HL-60 (cell line): ENCODE measurements around the gene RNF133.

Experiments
- DNase-seq, 2 experiments: peaks; one replicate each; pipeline ENCODE4 v3.0.0-alpha.2; 2010 to 2020; ENCODE audit warnings: low read depth in 1 of 2, low spot score in 1 of 2
- H3K27ac ChIP-seq: fragments of 250-450 bp; sonication (Bioruptor Pico); replicated peaks from 2 replicates; pipeline ENCODE4 v1.5.1; 2020; ENCODE audit warnings: mild to moderate bottlenecking, moderate library complexity
- H3K27me3 ChIP-seq: fragments of 250-450 bp; sonication (Bioruptor Pico); 2 replicates; pipeline ENCODE4 v1.5.1; 2021; ENCODE audit warnings: mild to moderate bottlenecking, moderate library complexity; ENCODE audit not compliant: insufficient read depth, poor library complexity, severe bottlenecking
- H3K4me3 ChIP-seq: replicated peaks from 2 replicates; pipeline ENCODE4 v1.5.1; 2011; ENCODE audit warnings: mild to moderate bottlenecking, control low read depth, low read length; ENCODE audit not compliant: insufficient read depth
- CTCF ChIP-seq: IDR thresholded peaks from one replicate; pipeline ENCODE4 v1.5.1; 2011; ENCODE audit warnings: low read length, control low read depth, inconsistent platforms; ENCODE audit not compliant: insufficient read depth
- GABPA ChIP-seq: IDR thresholded peaks from 2 replicates; pipeline ENCODE4 v1.6.1; 2012; ENCODE audit warnings: low read depth
- POLR2AphosphoS5 ChIP-seq: IDR thresholded peaks from 2 replicates; pipeline ENCODE4 v1.6.1; 2012; ENCODE audit warnings: low read depth
- SPI1 ChIP-seq: IDR thresholded peaks from 2 replicates; pipeline ENCODE4 v1.6.1; 2012; ENCODE audit warnings: low read depth, mild to moderate bottlenecking, borderline replicate concordance
- long read RNA-seq: library from polyadenylated mRNA; unstranded; transcript quantifications from one replicate; pipeline ENCODE4 v2.0.0, GENCODE V29; 2020
- TF ChIP-seq, protein P1 (sequence below): IDR thresholded peaks from 2 replicates; pipeline ENCODE4 v1.6.1; 2012; ENCODE audit warnings: low read depth; ENCODE audit not compliant: insufficient replicate concordance

RNF133 gene, protein sequence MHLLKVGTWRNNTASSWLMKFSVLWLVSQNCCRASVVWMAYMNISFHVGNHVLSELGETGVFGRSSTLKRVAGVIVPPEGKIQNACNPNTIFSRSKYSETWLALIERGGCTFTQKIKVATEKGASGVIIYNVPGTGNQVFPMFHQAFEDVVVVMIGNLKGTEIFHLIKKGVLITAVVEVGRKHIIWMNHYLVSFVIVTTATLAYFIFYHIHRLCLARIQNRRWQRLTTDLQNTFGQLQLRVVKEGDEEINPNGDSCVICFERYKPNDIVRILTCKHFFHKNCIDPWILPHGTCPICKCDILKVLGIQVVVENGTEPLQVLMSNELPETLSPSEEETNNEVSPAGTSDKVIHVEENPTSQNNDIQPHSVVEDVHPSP
- long read RNA-seq: 0 reads

- H3K27ac ChIP-seq: no peak within 1 kb of the TSS
- no peak for DNase-seq
- H3K4me3 ChIP-seq: no peak within 1 kb of the TSS
- TF ChIP-seq CTCF (no peak), GABPA (no peak), SPI1 (no peak), POLR2AphosphoS5 (no peak)
- TF ChIP-seq, protein P1, sequence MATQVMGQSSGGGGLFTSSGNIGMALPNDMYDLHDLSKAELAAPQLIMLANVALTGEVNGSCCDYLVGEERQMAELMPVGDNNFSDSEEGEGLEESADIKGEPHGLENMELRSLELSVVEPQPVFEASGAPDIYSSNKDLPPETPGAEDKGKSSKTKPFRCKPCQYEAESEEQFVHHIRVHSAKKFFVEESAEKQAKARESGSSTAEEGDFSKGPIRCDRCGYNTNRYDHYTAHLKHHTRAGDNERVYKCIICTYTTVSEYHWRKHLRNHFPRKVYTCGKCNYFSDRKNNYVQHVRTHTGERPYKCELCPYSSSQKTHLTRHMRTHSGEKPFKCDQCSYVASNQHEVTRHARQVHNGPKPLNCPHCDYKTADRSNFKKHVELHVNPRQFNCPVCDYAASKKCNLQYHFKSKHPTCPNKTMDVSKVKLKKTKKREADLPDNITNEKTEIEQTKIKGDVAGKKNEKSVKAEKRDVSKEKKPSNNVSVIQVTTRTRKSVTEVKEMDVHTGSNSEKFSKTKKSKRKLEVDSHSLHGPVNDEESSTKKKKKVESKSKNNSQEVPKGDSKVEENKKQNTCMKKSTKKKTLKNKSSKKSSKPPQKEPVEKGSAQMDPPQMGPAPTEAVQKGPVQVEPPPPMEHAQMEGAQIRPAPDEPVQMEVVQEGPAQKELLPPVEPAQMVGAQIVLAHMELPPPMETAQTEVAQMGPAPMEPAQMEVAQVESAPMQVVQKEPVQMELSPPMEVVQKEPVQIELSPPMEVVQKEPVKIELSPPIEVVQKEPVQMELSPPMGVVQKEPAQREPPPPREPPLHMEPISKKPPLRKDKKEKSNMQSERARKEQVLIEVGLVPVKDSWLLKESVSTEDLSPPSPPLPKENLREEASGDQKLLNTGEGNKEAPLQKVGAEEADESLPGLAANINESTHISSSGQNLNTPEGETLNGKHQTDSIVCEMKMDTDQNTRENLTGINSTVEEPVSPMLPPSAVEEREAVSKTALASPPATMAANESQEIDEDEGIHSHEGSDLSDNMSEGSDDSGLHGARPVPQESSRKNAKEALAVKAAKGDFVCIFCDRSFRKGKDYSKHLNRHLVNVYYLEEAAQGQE: no peak
- H3K27me3 ChIP-seq: no peaks in the 10 kb centered on the region
Observed at GRCh38 chr7:122699017-122699416, at the start of gene RNF133. RNF133 (minus strand) TSS chr7:122699117; CDS start chr7:122698918, 199 bp downstream.

GRCh38 chr7:122748195-122748594 lies 49.3 kb upstream of the RNF133 start:
- no peak overlapping the region for H3K4me3 ChIP-seq
- TF ChIP-seq CTCF (no peak), POLR2AphosphoS5 (no peak), SPI1 (no peak), GABPA (no peak)
- TF ChIP-seq, protein P1: no peak
- no peaks in the 10 kb centered on the region for H3K27me3 ChIP-seq
- H3K27ac ChIP-seq: no peak overlapping the region
- DNase-seq: no peak

GRCh38 chr7:122746948-122747347 lies 48.0 kb upstream of the RNF133 start:
- Histone ChIP-seq H3K27me3 (no peaks in the 10 kb centered on the region), H3K4me3 (no peak overlapping the region), H3K27ac (no peak overlapping the region)
- no peak for TF ChIP-seq CTCF
- TF ChIP-seq POLR2AphosphoS5: no peak
- TF ChIP-seq SPI1: no peak
- TF ChIP-seq GABPA: no peak
- TF ChIP-seq, protein P1: no peak
- DNase-seq: no peak
